GM12878 (cell line): ENCODE data around the gene DMD. TPM values are rescaled to one million over a fixed set of nuclear protein-coding genes. Genes with fewer than 3 reads are reported as not detected.

Experiments used
- ATAC-seq: fragments of 200-7000 bp; cut with Tn5 transposase; 3 replicates; pipeline ENCODE4 v1.9.1; 2020; ENCODE audit warnings: mild to moderate bottlenecking, moderate library complexity
- BruUV-seq: library from RNA; stranded (reverse); fragments of 400-500 nt; replicated peaks from 2 replicates; lab custom pipeline; 2021; lab: Mats Ljungman, UMichigan
- CTCF ChIA-PET: fragments of 300-600 bp; sonication (Branson Sonifier 250); formaldehyde crosslinking; extraction: SDS; loops from one replicate; lab custom pipeline; 2021; ENCODE audit warnings: inconsistent platforms; lab: Yijun Ruan, JAX
- POLR2A ChIA-PET: fragments of 350-600 bp; formaldehyde crosslinking; extraction: SDS; loops from one replicate; lab custom pipeline; 2021; ENCODE audit warnings: inconsistent platforms; lab: Charles Lee
- RAD21 ChIA-PET: fragments of 300-600 bp; sonication (Branson Sonifier 250); formaldehyde crosslinking; loops from one replicate; lab custom pipeline; 2023; ENCODE audit warnings: antibody characterized with exemption; ENCODE audit not compliant: unreplicated experiment; lab: Charles Lee
- SMC1A ChIA-PET: fragments of 300-600 bp; sonication (Branson Sonifier 250); formaldehyde crosslinking; loops from one replicate; lab custom pipeline; 2023; ENCODE audit not compliant: unreplicated experiment, uncharacterized antibody; lab: Charles Lee
- DNase-seq: peaks from one replicate; pipeline ENCODE4 v3.0.0-alpha.2; 2011; ENCODE audit warnings: low read depth, low spot score
- FAIRE-seq: peaks from 3 replicates; lab custom pipeline; 2011; peaks lifted over from hg19 to GRCh38; lab: Jason Lieb, UNC
- H2AFZ ChIP-seq: 2 replicates; pipeline ENCODE4 v1.6.0; 2011; ENCODE audit warnings: low read depth, low read length, control low read depth; ENCODE audit not compliant: control insufficient read depth
- H3K27ac ChIP-seq: 2 replicates; pipeline ENCODE4 v1.5.1; 2011; ENCODE audit warnings: control low read depth; ENCODE audit not compliant: control insufficient read depth, insufficient read depth
- H3K27me3 ChIP-seq, 2 experiments: replicated peaks in 1 of 2; 2 replicates each; pipeline versions ENCODE4 v1.6.0 to v1.6.1; 2011; ENCODE audit warnings: low read length in 1 of 2; ENCODE audit not compliant: control insufficient read depth in 2 of 2, insufficient read depth in 2 of 2
- H3K36me3 ChIP-seq, 2 experiments: 2 replicates each; pipeline ENCODE4 v1.5.1; 2011; ENCODE audit warnings: low read length in 1 of 2; ENCODE audit not compliant: control insufficient read depth in 2 of 2, insufficient read depth in 2 of 2
- H3K4me1 ChIP-seq: 2 replicates; pipeline ENCODE4 v1.6.1; 2011; ENCODE audit warnings: mild to moderate bottlenecking, low read length, moderate library complexity, mixed read lengths; ENCODE audit not compliant: control insufficient read depth, insufficient read depth
- H3K4me2 ChIP-seq: 2 replicates; pipeline ENCODE4 v1.6.0; 2011; ENCODE audit warnings: control low read depth; ENCODE audit not compliant: control insufficient read depth, insufficient read depth
- H3K4me3 ChIP-seq: fragments of 200-600 bp; sonication (generic); 2 replicates; pipeline ENCODE4 v1.5.1; 2016
- H3K79me2 ChIP-seq: 2 replicates; pipeline ENCODE4 v1.6.0; 2011; ENCODE audit warnings: low read length; ENCODE audit not compliant: control insufficient read depth, insufficient read depth
- H3K9ac ChIP-seq: 2 replicates; pipeline ENCODE4 v1.8.0; 2011; ENCODE audit warnings: low read length, control low read depth, mixed read lengths; ENCODE audit not compliant: control insufficient read depth, insufficient read depth
- H3K9me3 ChIP-seq: replicated peaks from 3 replicates; pipeline ENCODE4 v1.5.1; 2011; ENCODE audit warnings: mild to moderate bottlenecking, low read length; ENCODE audit not compliant: control insufficient read depth, insufficient read depth
- H4K20me1 ChIP-seq: 2 replicates; pipeline ENCODE4 v1.6.0; 2011; ENCODE audit not compliant: control insufficient read depth, insufficient read depth
- ASH2L ChIP-seq: fragments of 300-600, 200-600 bp; sonication (generic); IDR thresholded peaks from 2 replicates; pipeline ENCODE4 v1.6.1; 2017; ENCODE audit warnings: low read depth, mild to moderate bottlenecking, borderline replicate concordance
- BCL11A ChIP-seq: IDR thresholded peaks from 2 replicates; pipeline ENCODE4 v1.6.1; 2011; ENCODE audit warnings: low read depth, low read length
- CEBPB ChIP-seq, 2 experiments: fragments of 150-350 bp in 1 of 2; IDR thresholded peaks; 2 replicates each; pipeline ENCODE4 v1.6.1; 2012 to 2014; ENCODE audit warnings: low read depth in 2 of 2, low read length in 2 of 2, borderline replicate concordance in 1 of 2, inconsistent platforms in 1 of 2
- ESRRA ChIP-seq: IDR thresholded peaks from 2 replicates; pipeline ENCODE4 v1.6.1; 2012; ENCODE audit warnings: mild to moderate bottlenecking, low read length, improper control_type of control experiment
- HDGF ChIP-seq: fragments of 450-650 bp; IDR thresholded peaks from 2 replicates; pipeline ENCODE4 v1.6.1; 2016; ENCODE audit warnings: antibody characterized with exemption
- MEF2B ChIP-seq: fragments of 450-650 bp; IDR thresholded peaks from 2 replicates; pipeline ENCODE4 v1.6.1; 2018; ENCODE audit warnings: mild to moderate bottlenecking, moderate library complexity; ENCODE audit not compliant: partially characterized antibody, poor library complexity, severe bottlenecking
- POU2F2 ChIP-seq: IDR thresholded peaks from 3 replicates; pipeline ENCODE4 v1.6.1; 2011; ENCODE audit warnings: low read depth, mild to moderate bottlenecking, low read length, borderline replicate concordance
- TCF12 ChIP-seq: IDR thresholded peaks from 2 replicates; pipeline ENCODE4 v1.6.1; 2011; ENCODE audit warnings: low read depth, mild to moderate bottlenecking, low read length
- ZNF274 ChIP-seq: IDR thresholded peaks from one replicate; pipeline ENCODE4 v1.8.0; 2011; ENCODE audit not compliant: insufficient read length, insufficient read depth
- ZNF622 ChIP-seq: fragments of 450-650 bp; IDR thresholded peaks from 2 replicates; pipeline ENCODE4 v1.6.1; 2017; ENCODE audit warnings: mild to moderate bottlenecking, inconsistent platforms
- WGBS: methylation state at CpG from one replicate; pipeline ENCODE4 v1.1.6; 2016; ENCODE audit warnings: low lambda C conversion rate; ENCODE audit not compliant: insufficient replicate concordance, insufficient coverage; ENCODE audit errors: missing lambda C conversion rate; 5-methylcytosine and 5-hydroxymethylcytosine counted together
- in situ Hi-C: fragments of 300-500 bp; cut with MboI; formaldehyde crosslinking; loops from 9 replicates; pipeline ENCODE4 v1.14.3; 2018; ENCODE audit warnings: mixed read lengths
- intact Hi-C: fragments of 100-400 bp; cut with micrococcal nuclease; formaldehyde crosslinking; loops from one replicate; pipeline ENCODE4 v1.14.2; 2022; ENCODE audit not compliant: unreplicated experiment
- polyA plus RNA-seq, 11 experiments: library from polyadenylated mRNA; depleted of rRNA in 4 of 11; unstranded in 6 of 11; stranded (reverse) in 5 of 11; fragments of >200 nt; fragmentation: Nextera tagmentation in 4 of 11; fragmentation: Illumina TruSeq in 1 of 11; extraction: Ambion mirVana in 4 of 11; extraction: Trizol in 1 of 11; gene quantifications; 1 replicate in 1 of 11; 2 replicates in 10 of 11; pipeline versions ENCODE4 v1.2.1 to v1.2.3, GENCODE V29; 2011 to 2016; ENCODE audit warnings: inconsistent platforms in 2 of 11, missing spikeins in 2 of 11, low read depth in 1 of 11
- total RNA-seq, 4 experiments: library from RNA; depleted of rRNA in 3 of 4; stranded (reverse); fragments of >200 nt in 3 of 4; fragmentation: Illumina TruSeq in 1 of 4; extraction: Trizol in 1 of 4; gene quantifications; 2 replicates each; pipeline versions ENCODE4 v1.2.1 to v1.2.3, GENCODE V29; 2013 to 2021
- TF ChIP-seq, protein P1 (sequence below): IDR thresholded peaks from 2 replicates; pipeline ENCODE4 v1.6.1; 2012; ENCODE audit warnings: mild to moderate bottlenecking, low read depth, low read length
- TF ChIP-seq, protein P2 (sequence below): fragments of 450-650 bp; IDR thresholded peaks from 2 replicates; pipeline ENCODE4 v1.6.1; 2017; ENCODE audit warnings: low read depth, mild to moderate bottlenecking, moderate library complexity
- TF ChIP-seq, protein P3 (sequence below): IDR thresholded peaks from 2 replicates; pipeline ENCODE4 v1.6.1; 2011; ENCODE audit warnings: low read depth, mild to moderate bottlenecking, low read length, moderate library complexity, borderline replicate concordance; ENCODE audit errors: extremely low read depth
- TF ChIP-seq, protein P4 (sequence below): IDR thresholded peaks from 2 replicates; pipeline ENCODE4 v1.6.1; 2011; ENCODE audit warnings: low read depth, low read length, improper control_type of control experiment, borderline replicate concordance
- TF ChIP-seq, protein P5 (sequence below): fragments of 150-350 bp; IDR thresholded peaks from 2 replicates; pipeline ENCODE4 v1.6.1; 2014; ENCODE audit warnings: mild to moderate bottlenecking, low read depth, low read length

DMD gene
- total and polyA plus RNA-seq, 10 of the 15 experiments (the other 5 are each of a cell fraction or from before 2014, with no cell fraction given), result 1.4 to 24.3 (median 4.3) TPM

DNA sequence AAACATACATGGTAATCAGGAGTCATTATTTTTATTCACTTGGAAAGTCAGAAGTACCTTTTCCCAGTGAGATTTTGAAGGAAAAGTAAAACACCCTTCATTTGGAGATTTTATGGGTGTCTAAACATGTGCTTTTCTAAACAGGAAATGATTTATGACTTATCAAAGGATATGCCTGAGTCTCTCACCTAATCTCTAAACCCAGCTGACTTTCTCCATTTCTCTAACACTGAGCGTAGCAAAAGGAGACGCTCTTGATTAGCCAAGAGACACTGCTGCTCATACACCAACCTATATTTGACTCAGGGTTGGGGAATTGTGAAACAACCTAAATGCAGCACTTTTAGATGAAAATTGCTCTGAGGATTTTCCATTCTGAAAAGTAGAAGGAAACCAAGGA lies 1671.0 kb downstream of the DMD start:
- POLR2A ChIA-PET, result no interaction called here
- Histone ChIP-seq H3K9ac (no peak overlapping the region), H3K36me3 (no peaks in the 10 kb centered on the region), H3K9me3 (no peaks in the 10 kb centered on the region)
- no peak for DNase-seq
- no TSS peak for BruUV-seq
- 0% methylated on average over 2 of the region's 2 CpGs for WGBS
- FAIRE-seq, result no peak
- intact Hi-C loops, result no loop called here
- CTCF ChIA-PET, result no interaction called here
- TF ChIP-seq BCL11A, result no peak
- no peak for TF ChIP-seq ZNF622
- no peak for TF ChIP-seq POU2F2
- TF ChIP-seq HDGF, result no peak
- no peak for TF ChIP-seq ZNF274
- TF ChIP-seq, protein P1, sequence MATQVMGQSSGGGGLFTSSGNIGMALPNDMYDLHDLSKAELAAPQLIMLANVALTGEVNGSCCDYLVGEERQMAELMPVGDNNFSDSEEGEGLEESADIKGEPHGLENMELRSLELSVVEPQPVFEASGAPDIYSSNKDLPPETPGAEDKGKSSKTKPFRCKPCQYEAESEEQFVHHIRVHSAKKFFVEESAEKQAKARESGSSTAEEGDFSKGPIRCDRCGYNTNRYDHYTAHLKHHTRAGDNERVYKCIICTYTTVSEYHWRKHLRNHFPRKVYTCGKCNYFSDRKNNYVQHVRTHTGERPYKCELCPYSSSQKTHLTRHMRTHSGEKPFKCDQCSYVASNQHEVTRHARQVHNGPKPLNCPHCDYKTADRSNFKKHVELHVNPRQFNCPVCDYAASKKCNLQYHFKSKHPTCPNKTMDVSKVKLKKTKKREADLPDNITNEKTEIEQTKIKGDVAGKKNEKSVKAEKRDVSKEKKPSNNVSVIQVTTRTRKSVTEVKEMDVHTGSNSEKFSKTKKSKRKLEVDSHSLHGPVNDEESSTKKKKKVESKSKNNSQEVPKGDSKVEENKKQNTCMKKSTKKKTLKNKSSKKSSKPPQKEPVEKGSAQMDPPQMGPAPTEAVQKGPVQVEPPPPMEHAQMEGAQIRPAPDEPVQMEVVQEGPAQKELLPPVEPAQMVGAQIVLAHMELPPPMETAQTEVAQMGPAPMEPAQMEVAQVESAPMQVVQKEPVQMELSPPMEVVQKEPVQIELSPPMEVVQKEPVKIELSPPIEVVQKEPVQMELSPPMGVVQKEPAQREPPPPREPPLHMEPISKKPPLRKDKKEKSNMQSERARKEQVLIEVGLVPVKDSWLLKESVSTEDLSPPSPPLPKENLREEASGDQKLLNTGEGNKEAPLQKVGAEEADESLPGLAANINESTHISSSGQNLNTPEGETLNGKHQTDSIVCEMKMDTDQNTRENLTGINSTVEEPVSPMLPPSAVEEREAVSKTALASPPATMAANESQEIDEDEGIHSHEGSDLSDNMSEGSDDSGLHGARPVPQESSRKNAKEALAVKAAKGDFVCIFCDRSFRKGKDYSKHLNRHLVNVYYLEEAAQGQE, result no peak
- no peak for TF ChIP-seq TCF12
- TF ChIP-seq, protein P2, sequence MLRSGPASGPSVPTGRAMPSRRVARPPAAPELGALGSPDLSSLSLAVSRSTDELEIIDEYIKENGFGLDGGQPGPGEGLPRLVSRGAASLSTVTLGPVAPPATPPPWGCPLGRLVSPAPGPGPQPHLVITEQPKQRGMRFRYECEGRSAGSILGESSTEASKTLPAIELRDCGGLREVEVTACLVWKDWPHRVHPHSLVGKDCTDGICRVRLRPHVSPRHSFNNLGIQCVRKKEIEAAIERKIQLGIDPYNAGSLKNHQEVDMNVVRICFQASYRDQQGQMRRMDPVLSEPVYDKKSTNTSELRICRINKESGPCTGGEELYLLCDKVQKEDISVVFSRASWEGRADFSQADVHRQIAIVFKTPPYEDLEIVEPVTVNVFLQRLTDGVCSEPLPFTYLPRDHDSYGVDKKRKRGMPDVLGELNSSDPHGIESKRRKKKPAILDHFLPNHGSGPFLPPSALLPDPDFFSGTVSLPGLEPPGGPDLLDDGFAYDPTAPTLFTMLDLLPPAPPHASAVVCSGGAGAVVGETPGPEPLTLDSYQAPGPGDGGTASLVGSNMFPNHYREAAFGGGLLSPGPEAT, result no peak
- TF ChIP-seq, protein P3, sequence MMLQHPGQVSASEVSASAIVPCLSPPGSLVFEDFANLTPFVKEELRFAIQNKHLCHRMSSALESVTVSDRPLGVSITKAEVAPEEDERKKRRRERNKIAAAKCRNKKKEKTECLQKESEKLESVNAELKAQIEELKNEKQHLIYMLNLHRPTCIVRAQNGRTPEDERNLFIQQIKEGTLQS, result no peak
- no peak for TF ChIP-seq MEF2B
- no peak for TF ChIP-seq ASH2L
- TF ChIP-seq, protein P4, sequence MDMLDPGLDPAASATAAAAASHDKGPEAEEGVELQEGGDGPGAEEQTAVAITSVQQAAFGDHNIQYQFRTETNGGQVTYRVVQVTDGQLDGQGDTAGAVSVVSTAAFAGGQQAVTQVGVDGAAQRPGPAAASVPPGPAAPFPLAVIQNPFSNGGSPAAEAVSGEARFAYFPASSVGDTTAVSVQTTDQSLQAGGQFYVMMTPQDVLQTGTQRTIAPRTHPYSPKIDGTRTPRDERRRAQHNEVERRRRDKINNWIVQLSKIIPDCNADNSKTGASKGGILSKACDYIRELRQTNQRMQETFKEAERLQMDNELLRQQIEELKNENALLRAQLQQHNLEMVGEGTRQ, result no peak
- TF ChIP-seq, protein P5, sequence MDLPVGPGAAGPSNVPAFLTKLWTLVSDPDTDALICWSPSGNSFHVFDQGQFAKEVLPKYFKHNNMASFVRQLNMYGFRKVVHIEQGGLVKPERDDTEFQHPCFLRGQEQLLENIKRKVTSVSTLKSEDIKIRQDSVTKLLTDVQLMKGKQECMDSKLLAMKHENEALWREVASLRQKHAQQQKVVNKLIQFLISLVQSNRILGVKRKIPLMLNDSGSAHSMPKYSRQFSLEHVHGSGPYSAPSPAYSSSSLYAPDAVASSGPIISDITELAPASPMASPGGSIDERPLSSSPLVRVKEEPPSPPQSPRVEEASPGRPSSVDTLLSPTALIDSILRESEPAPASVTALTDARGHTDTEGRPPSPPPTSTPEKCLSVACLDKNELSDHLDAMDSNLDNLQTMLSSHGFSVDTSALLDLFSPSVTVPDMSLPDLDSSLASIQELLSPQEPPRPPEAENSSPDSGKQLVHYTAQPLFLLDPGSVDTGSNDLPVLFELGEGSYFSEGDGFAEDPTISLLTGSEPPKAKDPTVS, result no peak
- TF ChIP-seq ESRRA, result no peak
- no peak for TF ChIP-seq CEBPB (IDR thresholded peaks at IDR 0.05; ENCODE audit: borderline replicate concordance in 1 of 2, low read depth in 2 of 2, low read length in 2 of 2)
- TF ChIP-seq, all 136 proteins: peak for 0
- Histone ChIP-seq H3K4me3 (no peak overlapping the region), H3K27ac (no peak overlapping the region), H3K4me1 (no peaks in the 10 kb centered on the region), H3K27me3 (no peaks in the 10 kb centered on the region), H3K79me2 (no peaks in the 10 kb centered on the region), H3K4me2 (no peak overlapping the region), H4K20me1 (no peaks in the 10 kb centered on the region), H2AFZ (no peak overlapping the region)
- ChIA-PET SMC1A (no interaction called here), RAD21 (no interaction called here)
- in situ Hi-C loops, result no loop called here
- ATAC-seq, result no peak
